SK-N-MC (cell line): ENCODE measurements around the gene MYO10.
A peak's percentile ranks its signal among the peaks of the same experiment; 100 is the strongest.

Experiments used
- DNase-seq: peaks from one replicate; pipeline ENCODE4 v3.0.0-alpha.2; 2011; ENCODE audit warnings: low read depth, low spot score
- H3K27ac ChIP-seq: fragments of 200-600 bp; sonication (generic); 2 replicates; pipeline ENCODE4 v1.5.1; 2016; ENCODE audit warnings: mixed run types
- H3K36me3 ChIP-seq: fragments of 200-600 bp; sonication (generic); 2 replicates; pipeline ENCODE4 v1.6.1; 2017; ENCODE audit warnings: antibody characterized with exemption, low read length, mixed read lengths; ENCODE audit not compliant: insufficient read depth
- H3K4me3 ChIP-seq: fragments of 200-600 bp; sonication (generic); 2 replicates; pipeline ENCODE4 v1.5.1; 2016
- H3K9ac ChIP-seq: fragments of 200-600 bp; sonication (generic); 2 replicates; pipeline ENCODE4 v1.8.0; 2017; ENCODE audit warnings: mixed run types, mixed read lengths; ENCODE audit not compliant: insufficient read length
- H3K9me3 ChIP-seq: fragments of 200-600 bp; sonication (generic); 2 replicates; pipeline ENCODE4 v1.6.1; 2017; ENCODE audit warnings: low read depth, mild to moderate bottlenecking, antibody characterized with exemption, low read length, moderate library complexity, mixed read lengths
- EZH2 ChIP-seq: fragments of 200-600 bp; sonication (generic); IDR thresholded peaks from one replicate; pipeline ENCODE4 v1.6.1; 2017; ENCODE audit warnings: antibody characterized with exemption
- FOXP2 ChIP-seq: optimal IDR thresholded peaks from 2 replicates; pipeline ENCODE3; 2011; ENCODE audit warnings: mild to moderate bottlenecking, moderate library complexity; ENCODE audit not compliant: insufficient read depth; ENCODE audit errors: extremely low read length, control extremely low read depth
- POLR2AphosphoS5 ChIP-seq: IDR thresholded peaks from 2 replicates; pipeline ENCODE4 v1.6.1; 2012; ENCODE audit warnings: mild to moderate bottlenecking, low read depth, low read length, borderline replicate concordance

MYO10 gene

GRCh38 chr5:16736158-16736995 is 199.7 kb downstream of the MYO10 start:
- Histone ChIP-seq H3K36me3 (peaks cover 76% of the 10 kb centered on the region), H3K27ac (peak overlapping the region; percentile 81), H3K4me3 (peak overlapping the region; percentile 31), H3K9ac (peak overlapping the region; percentile 27), H3K9me3 (no peaks in the 10 kb centered on the region)
- DNase-seq = peak; percentile 32
- TF ChIP-seq EZH2 (no peak), POLR2AphosphoS5 (no peak; the same call in 1 of the 2 replicates), FOXP2 (no peak)

- H3K9me3 ChIP-seq = no peaks in the 10 kb centered on the region
- no peak overlapping the region for H3K9ac ChIP-seq
- no peak overlapping the region for H3K4me3 ChIP-seq
- DNase-seq = no peak
- no peak for TF ChIP-seq EZH2
- no peak for TF ChIP-seq POLR2AphosphoS5
- TF ChIP-seq FOXP2 = no peak
- H3K27ac ChIP-seq = peak overlapping the region; percentile 81
- peaks cover 73% of the 10 kb centered on the region for H3K36me3 ChIP-seq
Measured at GRCh38 chr5:16735101-16736060, 200.7 kb downstream of the MYO10 start.

DNA sequence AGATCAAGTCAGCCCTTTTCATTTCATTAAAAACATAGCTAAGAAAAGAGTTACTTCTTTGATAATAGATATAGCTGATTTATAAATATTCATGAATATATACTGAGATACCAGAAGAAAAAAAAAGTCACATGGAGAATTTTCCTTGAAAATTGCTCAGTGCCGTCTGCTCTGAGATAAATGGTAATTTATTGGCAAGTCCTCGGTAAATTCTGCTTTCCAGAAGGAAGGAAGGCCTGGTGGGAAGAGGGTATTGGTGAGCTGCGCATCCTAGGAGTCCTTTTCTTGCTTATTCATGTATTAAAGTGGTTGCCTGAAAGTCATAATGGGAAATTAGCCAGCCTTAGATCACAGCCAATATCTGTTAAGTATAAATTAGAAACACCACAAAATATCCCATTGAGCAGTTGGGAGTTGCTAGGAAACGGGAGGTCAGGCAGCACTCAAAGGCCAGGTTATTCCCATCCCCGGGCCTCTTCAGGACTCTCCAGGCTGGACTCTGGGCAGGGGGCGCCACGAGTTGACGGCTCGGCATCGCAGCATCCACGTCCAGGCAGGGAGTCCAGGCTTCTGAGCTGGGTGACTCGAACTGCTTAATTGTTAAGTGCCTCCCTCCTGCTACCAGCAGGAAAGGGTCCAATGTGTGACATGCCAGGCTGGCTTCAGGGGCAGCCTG is 202.6 kb downstream of the MYO10 start:
- Histone ChIP-seq H3K9me3 (no peaks in the 10 kb centered on the region), H3K4me3 (no peak overlapping the region), H3K27ac (0 out of 2 replicates have a peak overlapping the region, but pooled peaks have one; percentile 32), H3K9ac (no peak overlapping the region), H3K36me3 (peaks cover 72% of the 10 kb centered on the region)
- TF ChIP-seq EZH2 (no peak), FOXP2 (no peak), POLR2AphosphoS5 (no peak)
- DNase-seq = no peak

DNA sequence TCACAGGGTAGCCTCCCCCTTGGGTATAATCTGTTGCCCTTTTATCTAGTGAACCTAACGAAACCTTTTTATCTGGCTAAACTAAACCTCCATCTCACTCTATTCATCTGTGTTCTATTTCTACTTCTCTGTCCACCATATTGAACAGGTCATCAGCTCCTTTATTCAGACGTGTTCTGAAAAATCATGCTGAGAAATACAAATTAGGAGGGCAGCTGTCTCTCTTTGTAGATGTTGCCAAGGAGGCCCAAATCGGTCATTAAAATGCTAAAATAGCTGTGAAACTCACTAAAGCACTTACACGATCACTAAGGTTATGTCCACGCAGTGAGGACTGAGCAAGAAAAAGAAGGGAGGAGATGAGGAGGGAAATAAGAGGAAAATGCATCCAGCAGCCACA is 203.7 kb downstream of the MYO10 start:
- DNase-seq = no peak
- Histone ChIP-seq H3K4me3 (no peak overlapping the region), H3K27ac (no peak overlapping the region), H3K36me3 (peaks cover 70% of the 10 kb centered on the region), H3K9ac (no peak overlapping the region), H3K9me3 (no peaks in the 10 kb centered on the region)
- TF ChIP-seq FOXP2 (no peak), POLR2AphosphoS5 (no peak), EZH2 (no peak)

GRCh38 chr5:16727755-16728325 is 208.2 kb downstream of the MYO10 start:
- Histone ChIP-seq H3K9ac (no peak overlapping the region), H3K27ac (peak overlapping the region; percentile 70), H3K9me3 (no peaks in the 10 kb centered on the region), H3K4me3 (no peak overlapping the region), H3K36me3 (peaks cover 78% of the 10 kb centered on the region)
- no peak for TF ChIP-seq EZH2
- no peak for TF ChIP-seq POLR2AphosphoS5
- TF ChIP-seq FOXP2 = no peak
- no peak for DNase-seq

GRCh38 chr5:16726538-16726946 is 209.5 kb downstream of the MYO10 start:
- TF ChIP-seq EZH2 (no peak), POLR2AphosphoS5 (no peak), FOXP2 (no peak)
- H3K36me3 ChIP-seq = peaks cover 78% of the 10 kb centered on the region
- H3K9me3 ChIP-seq = no peaks in the 10 kb centered on the region
- H3K4me3 ChIP-seq = no peak overlapping the region
- no peak for DNase-seq
- H3K9ac ChIP-seq = no peak overlapping the region
- peak overlapping the region; percentile 70 for H3K27ac ChIP-seq

GRCh38 chr5:16725575-16725974 is 210.5 kb downstream of the MYO10 start:
- Histone ChIP-seq H3K9ac (no peak overlapping the region), H3K4me3 (no peak overlapping the region), H3K36me3 (peaks cover 81% of the 10 kb centered on the region), H3K27ac (no peak overlapping the region), H3K9me3 (no peaks in the 10 kb centered on the region)
- no peak for DNase-seq
- TF ChIP-seq FOXP2 (no peak), POLR2AphosphoS5 (no peak), EZH2 (no peak)
